Measurements from ENCODE around the gene HS6ST2. TPM values are rescaled to one million over a fixed set of nuclear protein-coding genes. Genes with fewer than 3 reads are reported as not detected.

The HS6ST2 gene
- total RNA-seq, 1 experiment from 2014 or later: not detected

DNA sequence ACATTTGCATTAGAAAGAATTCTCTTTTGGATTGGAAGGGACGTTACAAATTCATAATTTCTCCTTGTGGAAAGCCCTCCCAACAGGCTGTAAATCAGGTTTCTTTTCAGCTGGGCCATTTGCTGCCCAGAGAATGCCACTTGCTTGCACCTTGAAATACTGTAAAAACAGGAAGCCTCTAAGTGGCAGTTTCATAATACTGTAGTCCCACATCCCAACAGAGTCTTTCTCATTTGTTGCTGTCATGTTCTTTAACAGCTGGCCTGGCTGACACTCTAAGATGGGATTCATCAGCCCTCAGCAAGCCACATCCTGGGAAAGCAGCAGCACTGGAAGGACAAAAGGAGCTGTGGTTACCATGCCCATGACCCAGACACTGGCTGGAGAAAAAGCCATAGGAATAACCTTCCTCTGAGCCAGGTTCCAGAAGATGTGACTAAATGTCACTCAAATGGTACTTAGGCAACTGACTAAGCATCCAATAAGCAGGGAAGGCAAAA is 247.7 kb downstream of the HS6ST2 start:
- Histone ChIP-seq H3K9me2 (replicated peaks; ENCODE audit: insufficient read depth, low read length) (no peaks in the 10 kb centered on the region), H3K9me3 (ENCODE audit: low read length) (no peaks in the 10 kb centered on the region), H3K9ac (ENCODE audit: low read length) (no peak overlapping the region), H3K36me3 (ENCODE audit: insufficient read depth, low read length) (no peaks in the 10 kb centered on the region), H2AFZ (ENCODE audit: low read length) (no peak overlapping the region), H3K27ac (ENCODE audit: low read length) (no peak overlapping the region), H3K4me3 (ENCODE audit: low read length) (no peak overlapping the region), H3K4me1 (ENCODE audit: low read length) (no peaks in the 10 kb centered on the region), H3K4me2 (ENCODE audit: low read depth, low read length, poor library complexity, severe bottlenecking) (no peak overlapping the region), H3K27me3 (ENCODE audit: low read length) (no peaks in the 10 kb centered on the region), H3K79me2 (ENCODE audit: low read length) (no peaks in the 10 kb centered on the region), H4K20me1 (ENCODE audit: insufficient read depth, low read depth, low read length) (no peaks in the 10 kb centered on the region)
- DNase-seq: no peak

- H3K9me2 ChIP-seq (replicated peaks; ENCODE audit: insufficient read depth, low read length): no peaks in the 10 kb centered on the region
- H3K27me3 ChIP-seq (ENCODE audit: low read length): no peaks in the 10 kb centered on the region
- H3K9me3 ChIP-seq (ENCODE audit: low read length): no peaks in the 10 kb centered on the region
- H3K4me3 ChIP-seq (ENCODE audit: low read length): no peak overlapping the region
- DNase-seq: no peak
- H2AFZ ChIP-seq (ENCODE audit: low read length): no peak overlapping the region
- H4K20me1 ChIP-seq (ENCODE audit: insufficient read depth, low read depth, low read length): no peaks in the 10 kb centered on the region
- no peaks in the 10 kb centered on the region for H3K36me3 ChIP-seq (ENCODE audit: insufficient read depth, low read length)
- no peak overlapping the region for H3K4me2 ChIP-seq (ENCODE audit: low read depth, low read length, poor library complexity, severe bottlenecking)
- no peak overlapping the region for H3K9ac ChIP-seq (ENCODE audit: low read length)
- no peaks in the 10 kb centered on the region for H3K4me1 ChIP-seq (ENCODE audit: low read length)
- H3K27ac ChIP-seq (ENCODE audit: low read length): no peak overlapping the region
- no peaks in the 10 kb centered on the region for H3K79me2 ChIP-seq (ENCODE audit: low read length)
Measured at GRCh38 chrX:132708529-132708928, 249.9 kb downstream of the HS6ST2 start.

GRCh38 chrX:132704769-132705168 is 253.7 kb downstream of the HS6ST2 start:
- Histone ChIP-seq H3K9me3 (ENCODE audit: low read length) (no peaks in the 10 kb centered on the region), H3K4me1 (ENCODE audit: low read length) (no peaks in the 10 kb centered on the region), H3K4me3 (ENCODE audit: low read length) (no peak overlapping the region), H3K9me2 (replicated peaks; ENCODE audit: insufficient read depth, low read length) (no peaks in the 10 kb centered on the region), H2AFZ (ENCODE audit: low read length) (no peak overlapping the region), H3K79me2 (ENCODE audit: low read length) (no peaks in the 10 kb centered on the region), H3K27ac (ENCODE audit: low read length) (no peak overlapping the region), H3K9ac (ENCODE audit: low read length) (no peak overlapping the region), H3K27me3 (ENCODE audit: low read length) (no peaks in the 10 kb centered on the region), H4K20me1 (ENCODE audit: insufficient read depth, low read depth, low read length) (no peaks in the 10 kb centered on the region), H3K36me3 (ENCODE audit: insufficient read depth, low read length) (no peaks in the 10 kb centered on the region), H3K4me2 (ENCODE audit: low read depth, low read length, poor library complexity, severe bottlenecking) (no peak overlapping the region)
- no peak for DNase-seq

GRCh38 chrX:132694382-132694781 is 264.0 kb downstream of the HS6ST2 start:
- Histone ChIP-seq H4K20me1 (ENCODE audit: insufficient read depth, low read depth, low read length) (no peaks in the 10 kb centered on the region), H3K79me2 (ENCODE audit: low read length) (no peaks in the 10 kb centered on the region), H3K4me2 (ENCODE audit: low read depth, low read length, poor library complexity, severe bottlenecking) (no peak overlapping the region), H3K9ac (ENCODE audit: low read length) (no peak overlapping the region), H3K4me3 (ENCODE audit: low read length) (no peak overlapping the region), H3K4me1 (ENCODE audit: low read length) (no peaks in the 10 kb centered on the region), H2AFZ (ENCODE audit: low read length) (no peak overlapping the region), H3K9me2 (replicated peaks; ENCODE audit: insufficient read depth, low read length) (no peaks in the 10 kb centered on the region), H3K9me3 (ENCODE audit: low read length) (no peaks in the 10 kb centered on the region), H3K27ac (ENCODE audit: low read length) (no peak overlapping the region), H3K36me3 (ENCODE audit: insufficient read depth, low read length) (no peaks in the 10 kb centered on the region), H3K27me3 (ENCODE audit: low read length) (no peaks in the 10 kb centered on the region)
- DNase-seq: no peak

- no peak overlapping the region for H3K4me2 ChIP-seq (ENCODE audit: low read depth, low read length, poor library complexity, severe bottlenecking)
- no peaks in the 10 kb centered on the region for H3K4me1 ChIP-seq (ENCODE audit: low read length)
- H4K20me1 ChIP-seq (ENCODE audit: insufficient read depth, low read depth, low read length): no peaks in the 10 kb centered on the region
- no peak overlapping the region for H3K4me3 ChIP-seq (ENCODE audit: low read length)
- H3K9me2 ChIP-seq (replicated peaks; ENCODE audit: insufficient read depth, low read length): no peaks in the 10 kb centered on the region
- H3K36me3 ChIP-seq (ENCODE audit: insufficient read depth, low read length): no peaks in the 10 kb centered on the region
- no peak overlapping the region for H2AFZ ChIP-seq (ENCODE audit: low read length)
- H3K9ac ChIP-seq (ENCODE audit: low read length): no peak overlapping the region
- no peaks in the 10 kb centered on the region for H3K9me3 ChIP-seq (ENCODE audit: low read length)
- H3K27ac ChIP-seq (ENCODE audit: low read length): no peak overlapping the region
- no peaks in the 10 kb centered on the region for H3K27me3 ChIP-seq (ENCODE audit: low read length)
- DNase-seq: no peak
- no peaks in the 10 kb centered on the region for H3K79me2 ChIP-seq (ENCODE audit: low read length)
Measured at GRCh38 chrX:132692526-132692925, 265.9 kb downstream of the HS6ST2 start.

- no peak overlapping the region for H3K27ac ChIP-seq (ENCODE audit: low read length)
- no peak overlapping the region for H3K4me2 ChIP-seq (ENCODE audit: low read depth, low read length, poor library complexity, severe bottlenecking)
- no peaks in the 10 kb centered on the region for H3K27me3 ChIP-seq (ENCODE audit: low read length)
- H3K9me3 ChIP-seq (ENCODE audit: low read length): no peaks in the 10 kb centered on the region
- no peaks in the 10 kb centered on the region for H3K9me2 ChIP-seq (replicated peaks; ENCODE audit: insufficient read depth, low read length)
- DNase-seq: no peak
- H2AFZ ChIP-seq (ENCODE audit: low read length): no peak overlapping the region
- no peaks in the 10 kb centered on the region for H4K20me1 ChIP-seq (ENCODE audit: insufficient read depth, low read depth, low read length)
- no peaks in the 10 kb centered on the region for H3K36me3 ChIP-seq (ENCODE audit: insufficient read depth, low read length)
- no peak overlapping the region for H3K4me3 ChIP-seq (ENCODE audit: low read length)
- no peaks in the 10 kb centered on the region for H3K79me2 ChIP-seq (ENCODE audit: low read length)
- no peaks in the 10 kb centered on the region for H3K4me1 ChIP-seq (ENCODE audit: low read length)
- H3K9ac ChIP-seq (ENCODE audit: low read length): no peak overlapping the region
Measured at GRCh38 chrX:132692066-132692465, 266.4 kb downstream of the HS6ST2 start.

DNA sequence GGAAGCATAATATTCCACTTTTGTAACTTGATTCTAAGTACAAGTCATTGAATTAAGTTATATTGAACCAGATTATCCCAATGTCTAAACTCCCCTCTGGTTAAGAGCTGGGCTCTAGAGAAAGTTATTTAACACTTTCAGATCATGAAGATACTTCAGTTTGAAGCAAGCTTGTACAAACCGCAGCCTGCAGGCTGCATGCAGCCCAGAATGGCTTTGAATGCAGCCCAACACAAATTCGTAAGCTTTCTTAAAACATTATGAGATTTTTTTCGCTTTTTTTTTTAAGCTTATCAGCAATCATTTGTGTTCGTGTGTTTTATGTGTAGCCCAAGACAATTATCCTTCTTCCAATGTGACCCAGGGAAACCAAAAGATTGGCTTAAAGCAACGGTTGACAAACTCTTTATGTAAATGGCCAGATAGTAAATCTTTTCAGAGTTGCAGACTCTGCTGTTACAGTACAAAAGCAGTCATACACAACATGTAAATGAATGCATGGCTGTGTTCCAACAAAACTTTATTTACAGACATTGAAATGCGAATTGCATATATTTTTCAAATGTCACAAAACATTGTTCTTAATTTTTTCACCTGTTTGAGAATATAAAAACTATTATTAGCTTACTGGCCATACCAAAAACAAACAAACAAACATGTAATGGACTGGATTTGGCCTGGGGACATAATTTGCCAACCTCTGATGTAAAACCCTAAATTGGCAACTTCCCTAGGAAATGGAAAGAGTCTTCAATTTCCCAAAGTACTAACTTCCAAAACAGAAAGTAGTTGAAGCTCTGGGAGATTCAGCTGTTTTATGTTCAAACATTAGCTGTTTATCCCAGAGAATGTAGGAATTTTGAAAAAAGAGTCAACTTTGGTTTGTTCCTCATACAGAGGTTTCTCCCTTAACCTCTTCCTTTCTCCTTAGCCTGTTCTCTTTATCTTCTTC is 268.5 kb downstream of the HS6ST2 start:
- no peaks in the 10 kb centered on the region for H3K79me2 ChIP-seq (ENCODE audit: low read length)
- DNase-seq: no peak
- H2AFZ ChIP-seq (ENCODE audit: low read length): no peak overlapping the region
- no peak overlapping the region for H3K4me2 ChIP-seq (ENCODE audit: low read depth, low read length, poor library complexity, severe bottlenecking)
- no peak overlapping the region for H3K27ac ChIP-seq (ENCODE audit: low read length)
- H4K20me1 ChIP-seq (ENCODE audit: insufficient read depth, low read depth, low read length): no peaks in the 10 kb centered on the region
- no peaks in the 10 kb centered on the region for H3K27me3 ChIP-seq (ENCODE audit: low read length)
- H3K4me1 ChIP-seq (ENCODE audit: low read length): no peaks in the 10 kb centered on the region
- no peaks in the 10 kb centered on the region for H3K36me3 ChIP-seq (ENCODE audit: insufficient read depth, low read length)
- H3K9me2 ChIP-seq (replicated peaks; ENCODE audit: insufficient read depth, low read length): no peaks in the 10 kb centered on the region
- H3K9ac ChIP-seq (ENCODE audit: low read length): no peak overlapping the region
- no peak overlapping the region for H3K4me3 ChIP-seq (ENCODE audit: low read length)
- H3K9me3 ChIP-seq (ENCODE audit: low read length): no peaks in the 10 kb centered on the region

GRCh38 chrX:132685276-132685675 is 273.2 kb downstream of the HS6ST2 start:
- H3K4me1 ChIP-seq (ENCODE audit: low read length): no peaks in the 10 kb centered on the region
- H3K9ac ChIP-seq (ENCODE audit: low read length): no peak overlapping the region
- no peak overlapping the region for H3K4me3 ChIP-seq (ENCODE audit: low read length)
- H3K27me3 ChIP-seq (ENCODE audit: low read length): no peaks in the 10 kb centered on the region
- H2AFZ ChIP-seq (ENCODE audit: low read length): no peak overlapping the region
- H3K36me3 ChIP-seq (ENCODE audit: insufficient read depth, low read length): no peaks in the 10 kb centered on the region
- no peak overlapping the region for H3K27ac ChIP-seq (ENCODE audit: low read length)
- H3K9me3 ChIP-seq (ENCODE audit: low read length): no peaks in the 10 kb centered on the region
- no peaks in the 10 kb centered on the region for H4K20me1 ChIP-seq (ENCODE audit: insufficient read depth, low read depth, low read length)
- H3K79me2 ChIP-seq (ENCODE audit: low read length): no peaks in the 10 kb centered on the region
- no peak for DNase-seq
- H3K9me2 ChIP-seq (replicated peaks; ENCODE audit: insufficient read depth, low read length): no peaks in the 10 kb centered on the region
- H3K4me2 ChIP-seq (ENCODE audit: low read depth, low read length, poor library complexity, severe bottlenecking): no peak overlapping the region
